PFSK-1 (cell line): Measurements from ENCODE around the gene KLHL2.

Experiments
- FOXP2 ChIP-seq: optimal IDR thresholded peaks from 2 replicates; pipeline ENCODE3; 2011; ENCODE audit warnings: borderline replicate concordance, control low read depth, inconsistent platforms; ENCODE audit not compliant: insufficient read depth; ENCODE audit errors: extremely low read length, extremely low read depth
- POLR2AphosphoS5 ChIP-seq: IDR thresholded peaks from 2 replicates; pipeline ENCODE4 v1.6.1; 2012; ENCODE audit warnings: low read depth, mild to moderate bottlenecking, control low read depth, low read length, moderate library complexity
- SIN3A ChIP-seq: IDR thresholded peaks from 2 replicates; pipeline ENCODE4 v1.6.1; 2012; ENCODE audit warnings: mild to moderate bottlenecking, low read length, moderate library complexity, borderline replicate concordance; ENCODE audit not compliant: insufficient read depth
- TAF1 ChIP-seq: IDR thresholded peaks from 2 replicates; pipeline ENCODE4 v1.6.1; 2012; ENCODE audit warnings: low read length, control low read depth, borderline replicate concordance; ENCODE audit not compliant: insufficient read depth
- TF ChIP-seq, protein P1 (sequence below), 2 experiments: IDR thresholded peaks; 2 replicates each; pipeline versions ENCODE4 v1.6.1 to v1.8.0; 2011 to 2012; ENCODE audit warnings: low read depth in 2 of 2, low read length in 2 of 2, control low read depth in 1 of 2, inconsistent platforms in 1 of 2, mild to moderate bottlenecking in 1 of 2, moderate library complexity in 1 of 2; ENCODE audit not compliant: insufficient read depth in 1 of 2

KLHL2 gene

DNA sequence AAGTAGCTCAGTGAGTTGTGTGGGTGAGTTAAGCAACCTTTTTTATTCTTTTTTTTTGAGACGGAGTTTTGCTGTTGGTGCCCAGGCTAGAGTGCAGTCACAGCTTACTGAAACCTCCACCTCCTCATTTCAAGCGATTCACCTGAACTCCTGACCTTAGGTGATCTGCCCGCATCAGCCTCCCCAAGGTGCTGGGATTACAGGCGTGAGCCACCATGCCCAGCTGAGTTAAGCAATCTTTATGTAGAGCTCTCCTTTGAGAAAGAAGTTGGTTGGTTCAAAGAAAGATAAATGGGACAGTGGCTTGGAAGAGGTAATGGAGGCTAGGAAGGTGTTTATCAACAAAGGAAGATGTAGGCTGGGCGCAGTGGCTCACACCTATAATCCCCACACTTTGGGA is 123.3 kb downstream of the KLHL2 start:
- no peak for TF ChIP-seq SIN3A
- TF ChIP-seq TAF1, result no peak
- TF ChIP-seq FOXP2, result no peak
- no peak for TF ChIP-seq POLR2AphosphoS5
- TF ChIP-seq, protein P1, sequence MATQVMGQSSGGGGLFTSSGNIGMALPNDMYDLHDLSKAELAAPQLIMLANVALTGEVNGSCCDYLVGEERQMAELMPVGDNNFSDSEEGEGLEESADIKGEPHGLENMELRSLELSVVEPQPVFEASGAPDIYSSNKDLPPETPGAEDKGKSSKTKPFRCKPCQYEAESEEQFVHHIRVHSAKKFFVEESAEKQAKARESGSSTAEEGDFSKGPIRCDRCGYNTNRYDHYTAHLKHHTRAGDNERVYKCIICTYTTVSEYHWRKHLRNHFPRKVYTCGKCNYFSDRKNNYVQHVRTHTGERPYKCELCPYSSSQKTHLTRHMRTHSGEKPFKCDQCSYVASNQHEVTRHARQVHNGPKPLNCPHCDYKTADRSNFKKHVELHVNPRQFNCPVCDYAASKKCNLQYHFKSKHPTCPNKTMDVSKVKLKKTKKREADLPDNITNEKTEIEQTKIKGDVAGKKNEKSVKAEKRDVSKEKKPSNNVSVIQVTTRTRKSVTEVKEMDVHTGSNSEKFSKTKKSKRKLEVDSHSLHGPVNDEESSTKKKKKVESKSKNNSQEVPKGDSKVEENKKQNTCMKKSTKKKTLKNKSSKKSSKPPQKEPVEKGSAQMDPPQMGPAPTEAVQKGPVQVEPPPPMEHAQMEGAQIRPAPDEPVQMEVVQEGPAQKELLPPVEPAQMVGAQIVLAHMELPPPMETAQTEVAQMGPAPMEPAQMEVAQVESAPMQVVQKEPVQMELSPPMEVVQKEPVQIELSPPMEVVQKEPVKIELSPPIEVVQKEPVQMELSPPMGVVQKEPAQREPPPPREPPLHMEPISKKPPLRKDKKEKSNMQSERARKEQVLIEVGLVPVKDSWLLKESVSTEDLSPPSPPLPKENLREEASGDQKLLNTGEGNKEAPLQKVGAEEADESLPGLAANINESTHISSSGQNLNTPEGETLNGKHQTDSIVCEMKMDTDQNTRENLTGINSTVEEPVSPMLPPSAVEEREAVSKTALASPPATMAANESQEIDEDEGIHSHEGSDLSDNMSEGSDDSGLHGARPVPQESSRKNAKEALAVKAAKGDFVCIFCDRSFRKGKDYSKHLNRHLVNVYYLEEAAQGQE (IDR thresholded peaks at IDR 0.05; ENCODE audit: insufficient read depth in 1 of 2, low read depth in 2 of 2, low read length in 2 of 2), result no peak

DNA sequence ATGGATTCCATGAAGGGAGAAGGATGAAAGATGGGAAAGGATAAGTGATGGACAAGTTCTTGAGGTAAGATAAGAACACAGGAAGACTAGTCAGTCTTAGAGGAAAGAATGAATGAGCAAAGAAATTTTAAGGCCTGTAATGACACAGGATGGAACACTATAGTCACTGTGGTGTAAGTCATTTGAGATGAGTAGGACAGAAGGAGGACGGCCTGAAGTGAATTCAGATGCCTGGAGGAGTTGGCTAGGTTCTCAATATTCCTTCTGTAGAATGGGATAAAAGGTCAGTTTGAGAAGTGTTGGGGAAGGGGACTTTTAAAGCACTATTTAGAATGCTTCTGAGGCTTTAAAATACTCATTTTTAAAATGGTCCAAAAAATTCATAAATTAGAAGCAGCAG is 124.0 kb downstream of the KLHL2 start:
- no peak for TF ChIP-seq POLR2AphosphoS5
- TF ChIP-seq, protein P1 (IDR thresholded peaks at IDR 0.05; ENCODE audit: insufficient read depth in 1 of 2, low read depth in 2 of 2, low read length in 2 of 2), result no peak

DNA sequence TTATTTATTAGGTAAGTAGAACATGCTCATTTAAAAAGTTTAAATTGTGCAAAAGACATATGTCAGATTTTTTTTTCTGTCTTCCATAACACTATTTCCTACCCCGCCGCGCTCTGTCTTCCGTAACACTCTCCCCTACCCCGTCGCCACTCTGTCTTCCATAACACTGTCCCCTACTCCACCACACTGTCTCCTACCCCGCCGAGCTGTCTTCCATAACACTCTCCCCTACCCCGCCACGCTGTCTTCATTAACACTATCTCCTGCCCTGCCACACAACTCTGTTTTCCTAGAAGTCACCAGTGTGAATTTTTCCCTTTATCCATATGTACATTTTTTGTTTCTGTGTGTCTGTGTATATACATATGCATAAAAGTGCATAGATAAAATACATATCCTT is 124.5 kb downstream of the KLHL2 start:
- TF ChIP-seq SIN3A (no peak), FOXP2 (no peak), POLR2AphosphoS5 (no peak), TAF1 (no peak)
- TF ChIP-seq, protein P1 (IDR thresholded peaks at IDR 0.05; ENCODE audit: insufficient read depth in 1 of 2, low read depth in 2 of 2, low read length in 2 of 2), result no peak

DNA sequence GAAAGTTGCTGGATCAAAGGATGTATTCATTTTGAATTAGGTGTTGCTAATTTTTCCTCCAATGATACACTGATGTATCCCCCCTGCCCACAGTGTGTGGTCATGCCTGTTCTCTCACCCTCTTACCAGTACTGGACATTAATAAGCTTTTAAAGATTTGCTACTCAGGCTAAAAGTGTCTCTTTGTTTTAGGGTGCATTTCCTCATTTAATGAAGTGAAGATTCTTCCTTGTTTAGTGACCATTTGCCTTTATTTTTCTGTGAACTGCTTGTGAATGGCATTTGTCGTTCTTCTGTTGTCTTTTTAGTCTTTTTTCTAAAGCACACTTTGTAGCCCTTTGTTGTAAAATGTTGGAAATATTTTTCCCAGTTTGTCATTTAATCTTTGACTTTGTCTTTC is 125.1 kb downstream of the KLHL2 start:
- TF ChIP-seq POLR2AphosphoS5, result no peak
- no peak for TF ChIP-seq FOXP2
- TF ChIP-seq SIN3A, result no peak
- TF ChIP-seq TAF1, result no peak

DNA sequence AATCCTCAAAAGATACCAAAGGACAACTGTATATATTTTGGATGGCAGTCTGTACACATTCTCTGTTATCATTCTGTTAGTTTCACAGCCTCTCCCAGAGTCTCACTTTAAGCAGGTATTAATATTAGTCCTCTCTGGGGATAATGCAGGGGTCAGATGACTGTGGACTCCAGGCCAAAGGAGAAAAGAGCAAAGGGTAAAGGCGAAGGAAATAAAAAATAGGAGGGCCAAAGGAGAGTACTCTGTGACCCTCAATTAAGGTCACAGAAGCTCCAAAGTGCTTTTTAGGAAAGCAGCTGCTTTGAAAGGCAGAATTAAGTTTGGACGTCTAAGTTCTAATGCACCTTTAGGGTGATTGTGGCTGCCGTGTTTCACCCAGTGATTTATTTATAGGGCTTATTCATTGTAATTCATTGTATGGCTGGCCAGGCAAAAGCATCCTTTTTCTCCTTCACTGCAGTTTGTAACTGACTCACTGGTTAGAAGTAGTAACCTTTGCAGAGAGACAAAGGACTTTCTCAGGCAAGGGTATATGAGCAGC is 127.9 kb downstream of the KLHL2 start:
- TF ChIP-seq, protein P1 (IDR thresholded peaks at IDR 0.05; ENCODE audit: insufficient read depth in 1 of 2, low read depth in 2 of 2, low read length in 2 of 2), result no peak
- TF ChIP-seq FOXP2 (no peak), TAF1 (no peak)
